Forelimb muscle (tissue), 1 donor: ENCODE results near the gene PID1. TPM values are rescaled to one million over a fixed set of nuclear protein-coding genes. Genes with fewer than 3 reads are reported as not detected.

Experiments
- DNase-seq: peaks from one replicate; pipeline ENCODE4 v3.0.0-alpha.2; 2013; ENCODE audit warnings: low read depth
- polyA plus RNA-seq: library from polyadenylated mRNA; unstranded; fragments of 120-200 nt; gene quantifications from one replicate; pipeline ENCODE4 v1.2.1, GENCODE V29; 2013; ENCODE audit not compliant: insufficient read length

Gene PID1, protein sequence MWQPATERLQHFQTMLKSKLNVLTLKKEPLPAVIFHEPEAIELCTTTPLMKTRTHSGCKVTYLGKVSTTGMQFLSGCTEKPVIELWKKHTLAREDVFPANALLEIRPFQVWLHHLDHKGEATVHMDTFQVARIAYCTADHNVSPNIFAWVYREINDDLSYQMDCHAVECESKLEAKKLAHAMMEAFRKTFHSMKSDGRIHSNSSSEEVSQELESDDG
- 25.2 TPM for polyA plus RNA-seq

DNA sequence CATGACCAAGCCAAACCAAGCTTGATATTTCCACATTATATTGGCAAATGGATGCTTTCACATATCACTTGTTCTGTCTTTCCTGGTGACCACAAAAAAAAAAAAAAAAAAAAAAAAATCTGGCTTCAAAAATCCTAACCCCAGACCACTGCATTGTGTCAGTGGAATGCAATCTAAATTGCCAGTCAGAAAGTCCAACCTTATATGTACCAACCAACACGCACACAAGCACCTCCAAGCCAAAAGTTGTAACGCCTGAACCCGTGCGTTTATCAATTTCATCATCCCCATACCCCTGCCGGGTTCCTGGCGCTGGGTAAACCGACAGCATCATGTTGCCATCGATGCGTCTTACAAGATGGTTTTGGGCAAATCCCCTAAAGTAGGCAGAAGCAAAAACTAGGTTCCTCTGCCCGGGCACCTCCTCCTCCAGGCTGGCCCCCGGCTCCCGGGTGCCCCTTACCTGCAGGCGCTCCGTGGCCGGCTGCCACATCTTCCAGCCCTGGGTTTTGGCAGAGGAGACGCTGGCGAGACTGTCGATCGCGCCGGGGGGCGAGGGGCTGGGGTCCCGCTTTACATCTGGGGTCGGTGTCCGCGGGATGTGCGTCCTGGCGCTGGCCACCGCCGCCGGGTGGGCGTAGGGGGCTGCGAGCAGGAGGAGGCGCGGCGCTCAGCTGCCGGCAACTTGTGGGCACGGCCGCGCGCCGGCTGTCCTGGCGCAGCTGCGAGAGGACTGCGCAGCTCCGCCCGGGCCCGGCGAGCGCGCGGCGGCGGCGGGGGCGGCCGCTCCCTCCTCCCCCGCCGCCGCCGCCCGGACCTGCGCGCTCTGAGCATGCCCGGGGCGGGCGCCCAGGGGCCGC, at the start of gene PID1:
PID1 (minus strand) TSS at position 737 of the 860 bp plus-strand sequence; CDS start at position 493, 244 bp downstream.
- no peak for DNase-seq

DNA sequence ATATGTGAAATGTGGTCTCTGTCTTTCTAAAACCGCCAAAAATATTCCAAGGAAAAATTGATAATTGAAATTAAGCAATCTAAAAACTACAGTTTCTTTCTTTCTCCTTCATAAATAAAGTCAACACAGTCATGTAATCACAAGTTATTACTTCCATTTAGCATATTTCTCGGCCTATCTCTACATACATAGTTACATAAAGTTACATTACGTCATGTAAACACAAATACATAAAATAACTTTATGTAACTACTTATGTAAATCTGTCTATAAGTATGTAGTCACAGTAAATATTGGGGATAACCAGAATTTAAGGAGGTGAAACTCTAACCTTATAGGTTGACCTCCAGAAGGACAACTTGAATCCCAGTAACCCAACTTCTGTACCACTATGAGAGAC, 48.5 kb upstream of the PID1 start:
- no peak for DNase-seq

DNA sequence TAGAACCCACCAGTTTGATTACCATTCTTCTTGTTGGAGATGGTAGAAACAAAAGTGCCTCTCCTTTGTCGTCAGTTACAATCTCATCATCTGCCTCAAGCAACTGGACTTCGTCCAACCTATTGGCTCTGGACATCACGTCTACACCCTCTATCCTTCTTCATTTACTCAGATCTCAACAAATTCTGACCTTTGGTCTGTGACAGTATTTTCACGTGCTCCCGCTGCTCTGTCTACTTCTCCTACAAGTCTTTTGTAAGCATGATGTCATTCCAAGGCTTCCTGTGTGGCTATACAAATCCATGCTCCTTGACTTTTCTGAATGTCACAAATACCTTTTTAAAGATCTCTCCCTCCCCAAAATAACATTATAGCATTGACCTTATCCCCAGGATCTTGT, 43.0 kb upstream of the PID1 start:
- DNase-seq, result no peak

DNA sequence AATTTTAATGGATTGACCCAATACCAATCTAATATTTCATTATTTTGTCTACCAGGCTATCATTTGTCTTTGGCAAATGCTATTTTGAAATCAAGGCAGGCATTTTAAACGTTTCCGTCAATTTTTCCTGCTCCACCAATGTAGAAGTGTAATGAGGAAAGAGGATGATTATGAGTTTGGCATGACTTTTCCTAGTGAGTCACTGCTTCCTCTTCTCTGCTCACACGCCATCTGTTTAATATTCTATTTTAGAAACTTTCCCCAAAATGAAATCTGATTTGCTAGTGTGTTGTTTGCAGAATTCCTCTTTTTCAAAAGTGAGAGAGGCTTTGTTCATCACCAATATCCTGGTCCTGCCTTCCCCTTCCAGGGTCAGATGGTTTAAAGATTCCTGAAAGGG, 42.5 kb upstream of the PID1 start:
- peak; percentile 64 for DNase-seq

DNA sequence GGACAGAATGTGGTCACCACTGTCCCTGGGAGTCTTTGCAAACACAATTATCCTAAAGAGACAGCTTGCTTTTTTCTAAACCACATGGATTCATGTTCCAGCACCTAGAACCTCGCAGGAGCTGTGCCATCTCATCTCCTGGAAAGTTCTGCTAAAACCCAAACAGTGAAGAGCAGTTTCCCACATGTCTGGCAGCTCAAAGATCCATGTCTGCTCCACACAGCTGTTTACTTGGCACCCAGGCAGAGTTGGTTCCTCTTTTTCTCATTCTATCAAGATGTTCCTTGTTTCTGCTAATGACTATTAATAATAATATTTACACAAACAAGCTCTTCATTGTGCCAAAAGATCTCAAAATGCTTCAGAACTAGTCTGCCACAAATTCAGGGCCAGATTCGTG, 30.1 kb upstream of the PID1 start:
- DNase-seq, result no peak

DNA sequence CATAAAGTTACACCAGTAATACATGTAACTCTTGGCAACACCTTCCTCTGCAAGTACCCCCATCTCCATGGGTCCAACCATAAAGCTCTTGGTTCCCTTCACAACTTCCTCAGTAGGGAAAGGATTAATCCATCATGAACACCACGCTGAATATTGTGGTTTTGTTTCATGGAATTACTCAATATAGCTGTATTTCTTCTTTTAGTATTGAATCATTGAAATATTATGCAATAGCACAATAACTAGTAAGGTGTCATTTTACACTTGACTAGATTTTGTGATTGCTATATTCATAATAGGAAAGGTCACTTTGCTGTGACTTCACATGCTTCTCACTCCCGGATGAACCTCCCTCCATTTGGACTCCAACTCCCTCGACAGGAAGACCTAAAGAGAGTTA, 29.7 kb upstream of the PID1 start:
- no peak for DNase-seq

DNA sequence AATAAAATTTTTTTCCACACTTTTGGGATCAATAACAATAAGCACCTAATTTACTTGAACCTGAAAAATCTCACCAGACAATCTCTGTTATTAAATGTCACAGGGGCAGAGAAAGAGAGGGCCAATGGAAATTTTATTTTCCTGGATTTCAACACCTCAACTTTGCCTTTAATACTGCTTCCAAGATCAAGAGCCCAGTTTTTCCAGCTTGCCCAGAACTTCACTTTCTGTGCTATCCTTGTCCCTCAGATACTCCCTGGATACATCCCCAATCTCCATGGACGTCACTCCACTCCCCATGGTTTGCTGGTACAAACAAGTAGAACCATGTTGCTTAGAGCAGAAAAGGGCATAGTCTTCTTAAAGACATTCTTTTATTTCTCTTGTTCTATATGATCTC, 29.3 kb upstream of the PID1 start:
- no peak for DNase-seq

DNA sequence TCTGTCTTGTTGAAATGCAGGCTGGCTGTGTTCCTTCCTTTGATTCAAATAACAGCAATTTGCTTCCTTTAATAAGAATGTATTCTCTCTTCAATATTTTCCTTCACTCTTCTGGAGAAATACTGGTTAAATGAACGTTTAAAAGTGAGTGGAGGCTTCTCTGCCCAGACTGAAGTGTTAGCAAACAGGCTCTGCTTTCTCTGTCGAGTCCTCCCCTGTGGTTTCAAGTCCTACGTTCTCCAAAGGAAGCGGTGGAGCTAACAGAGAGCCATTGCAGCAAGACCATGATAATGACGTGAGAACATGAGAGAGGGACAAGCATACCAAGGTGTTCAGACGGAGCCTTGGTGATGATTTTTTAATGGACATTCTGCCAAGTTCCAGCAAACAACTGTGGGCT, 26.2 kb upstream of the PID1 start:
- no peak for DNase-seq

DNA sequence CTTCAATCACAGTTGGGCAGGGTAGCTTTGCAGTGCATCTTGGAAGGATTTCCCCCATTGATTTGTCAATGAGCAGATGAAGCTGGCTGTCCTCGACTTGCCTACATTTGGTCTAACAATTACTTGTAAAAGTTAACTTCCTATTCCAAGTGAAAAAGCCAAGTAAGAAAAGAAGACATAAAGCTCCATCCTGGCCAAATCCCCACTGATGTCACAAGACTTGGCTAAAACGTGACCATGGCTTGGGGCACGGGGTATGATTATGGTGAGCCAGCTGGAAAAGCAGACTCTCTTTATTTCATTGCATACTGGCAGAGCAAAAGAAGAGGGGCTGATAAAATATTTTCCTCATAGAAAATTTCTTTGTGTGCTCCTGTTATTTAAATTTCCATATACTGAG, 25.4 kb upstream of the PID1 start:
- DNase-seq, result no peak

DNA sequence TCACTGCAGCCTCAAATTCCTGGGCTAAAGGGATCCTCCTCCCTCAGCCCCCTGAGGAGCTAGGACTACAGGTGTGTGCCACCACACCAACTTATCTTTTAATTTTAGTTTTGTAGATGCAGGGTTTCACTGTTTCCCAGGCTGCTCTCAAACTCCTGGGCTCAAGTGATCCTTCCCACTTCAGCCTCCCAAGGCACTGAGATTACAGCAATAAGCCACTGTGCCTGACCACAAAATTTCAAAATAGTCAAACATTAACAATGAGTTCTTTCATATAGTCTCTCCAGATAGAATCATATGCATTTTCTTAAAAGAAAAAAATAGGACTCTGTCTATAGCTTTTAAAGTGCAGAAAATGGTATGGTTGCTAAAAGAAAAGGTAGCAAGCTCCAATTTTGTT, 24.9 kb upstream of the PID1 start:
- no peak for DNase-seq

DNA sequence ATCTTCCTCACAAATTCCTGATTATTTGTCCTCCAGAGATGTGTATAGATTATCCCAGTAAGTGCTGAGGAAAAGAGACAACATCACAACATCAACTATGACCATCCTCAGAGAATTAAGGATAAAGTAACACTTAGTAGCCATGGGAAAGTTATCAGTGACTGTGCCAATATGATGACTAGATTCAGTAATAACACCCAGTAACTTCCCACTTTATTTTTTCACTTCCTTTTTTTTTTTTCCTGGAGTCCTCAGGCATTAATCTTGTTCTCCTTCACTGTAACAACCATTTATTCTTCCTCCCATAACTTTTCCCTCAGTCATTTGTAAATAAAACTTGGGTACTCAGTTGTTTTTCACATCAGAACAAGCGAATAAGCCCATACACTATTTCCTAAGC, 16.7 kb upstream of the PID1 start:
- no peak for DNase-seq

DNA sequence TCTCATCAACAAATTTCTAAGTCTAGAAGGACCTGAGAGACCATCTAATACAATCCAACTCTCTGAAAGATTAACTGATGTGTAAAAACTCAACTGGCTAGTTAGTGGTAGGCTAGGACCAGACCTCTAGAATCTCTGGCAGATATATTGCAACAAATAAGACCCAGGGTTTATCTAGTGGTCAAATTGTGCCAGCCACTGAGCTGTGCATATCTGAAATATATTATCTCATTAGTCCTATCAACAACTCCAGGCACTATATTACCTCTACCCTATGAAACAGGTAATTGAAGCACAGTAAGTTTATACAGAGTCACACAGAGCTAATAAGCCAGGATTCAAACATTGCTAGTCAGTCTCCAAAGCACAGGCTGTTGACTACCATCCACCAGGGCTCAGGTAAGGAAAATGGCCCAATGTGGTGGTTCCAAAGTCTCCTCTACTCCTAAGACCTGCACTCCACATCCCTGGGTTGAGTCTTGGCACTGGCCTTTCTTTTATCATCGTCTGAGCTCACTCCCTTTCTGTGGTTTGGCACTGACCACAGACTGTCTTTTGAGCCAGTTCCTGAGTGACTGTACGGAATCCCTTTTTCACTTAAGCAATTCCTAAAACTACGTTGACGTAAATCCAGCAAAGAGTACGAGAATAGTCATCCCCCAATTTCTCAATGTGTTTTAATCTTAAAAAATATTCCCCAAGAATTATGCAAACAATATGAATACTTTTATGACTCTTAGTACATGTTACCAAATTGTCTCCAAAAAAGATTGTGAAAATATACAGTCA, 11.9 kb upstream of the PID1 start:
- DNase-seq, result no peak

DNA sequence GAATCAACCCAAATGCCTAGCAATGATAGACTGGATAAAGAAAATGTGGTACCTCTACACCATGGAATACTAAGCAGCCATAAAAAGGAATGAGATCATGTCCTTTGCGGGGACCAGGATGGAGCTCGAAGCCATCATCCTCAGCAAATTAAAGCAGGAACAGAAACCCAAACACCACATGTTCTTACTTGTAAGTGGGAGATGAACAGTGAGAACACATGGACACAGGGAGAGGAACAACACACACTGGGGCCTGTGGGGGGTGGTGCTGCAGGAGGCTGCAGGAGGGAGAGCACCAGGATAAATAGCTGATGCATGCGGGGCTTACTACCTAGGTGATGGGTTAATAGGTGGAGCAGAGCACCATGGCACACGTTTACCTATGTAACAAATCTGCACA, 8.4 kb upstream of the PID1 start:
- no peak for DNase-seq

DNA sequence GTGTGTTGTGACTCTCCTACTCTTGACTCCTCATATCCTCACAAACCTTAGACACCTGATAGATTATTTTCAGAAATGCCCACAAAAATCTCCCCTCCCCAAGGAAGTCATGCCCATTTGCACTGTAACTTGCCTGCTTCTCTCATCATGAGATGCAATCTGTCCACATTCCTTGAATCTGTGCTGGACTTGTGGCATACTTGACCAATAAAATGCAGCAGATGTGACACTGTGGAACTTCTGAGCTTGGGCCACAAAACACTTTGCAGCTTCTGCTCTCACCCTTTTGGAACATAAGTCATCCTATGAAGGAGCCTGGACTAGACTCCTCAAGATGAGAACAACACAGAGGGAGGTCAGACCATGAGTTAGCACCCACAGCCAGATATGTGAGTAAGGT, 4.4 kb upstream of the PID1 start:
- DNase-seq, result no peak

DNA sequence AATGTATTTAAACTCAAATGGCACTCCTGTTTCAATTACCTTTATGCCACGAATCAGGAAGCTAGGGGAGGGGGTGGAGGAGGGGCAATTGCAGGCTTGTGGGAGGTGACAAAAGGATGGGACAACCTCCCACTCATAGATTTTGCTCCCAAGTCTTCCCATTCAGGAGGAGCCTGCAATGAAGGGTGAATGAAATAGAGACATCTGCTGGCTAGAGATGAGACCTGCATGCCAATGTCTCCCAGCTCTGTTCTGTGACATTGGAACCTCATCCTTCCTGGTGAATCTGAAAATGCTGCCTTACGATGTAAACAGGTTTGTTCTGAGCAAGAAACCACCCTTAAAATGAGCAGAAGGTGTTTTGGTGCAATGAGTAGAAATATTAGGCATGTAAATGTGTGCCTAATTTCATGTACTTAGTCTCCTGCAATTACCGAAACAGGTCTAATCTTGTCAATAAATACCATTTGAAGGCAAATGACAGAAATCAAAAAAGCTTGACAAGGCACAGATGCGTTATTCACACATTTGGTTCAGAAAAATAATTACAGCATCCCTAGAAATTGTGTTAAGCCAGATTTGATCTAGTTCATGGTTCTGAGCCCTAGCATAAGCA, 2.7 kb upstream of the PID1 start:
- peak; percentile 70 for DNase-seq

DNA sequence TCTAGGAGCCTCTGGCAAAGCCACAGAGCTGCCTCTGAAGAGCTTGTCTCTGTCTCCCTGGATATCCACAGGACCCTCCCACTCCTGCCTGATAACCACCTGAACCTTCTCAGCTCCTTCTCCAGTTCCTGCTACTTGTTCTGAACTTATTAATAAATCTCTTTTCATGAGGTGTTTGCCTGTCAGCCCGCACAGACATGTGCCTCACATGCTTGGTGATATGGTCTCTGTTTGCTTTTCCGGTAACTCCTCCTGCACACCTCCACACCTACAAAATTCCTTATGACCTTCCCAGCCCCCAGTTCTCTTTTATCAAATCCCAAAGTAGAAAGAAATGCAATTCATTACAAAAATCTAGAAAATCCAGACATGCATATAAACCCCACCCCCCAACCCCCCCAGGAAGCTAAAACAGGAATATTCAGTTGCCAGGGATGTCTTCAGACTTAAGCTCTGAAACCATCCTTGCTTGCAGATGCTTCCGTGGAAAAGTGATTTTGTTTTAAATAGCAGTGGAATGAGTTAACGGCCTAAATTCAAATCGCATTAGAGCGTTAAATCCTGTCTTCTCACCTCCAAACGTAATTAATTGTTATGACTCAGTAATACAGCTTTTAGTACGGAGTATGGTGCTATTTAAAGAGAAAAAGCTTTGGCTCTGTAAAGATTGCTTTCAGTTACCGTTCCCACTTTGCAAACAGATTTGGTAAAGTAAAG, 2.1 kb upstream of the PID1 start:
- DNase-seq, result no peak

DNA sequence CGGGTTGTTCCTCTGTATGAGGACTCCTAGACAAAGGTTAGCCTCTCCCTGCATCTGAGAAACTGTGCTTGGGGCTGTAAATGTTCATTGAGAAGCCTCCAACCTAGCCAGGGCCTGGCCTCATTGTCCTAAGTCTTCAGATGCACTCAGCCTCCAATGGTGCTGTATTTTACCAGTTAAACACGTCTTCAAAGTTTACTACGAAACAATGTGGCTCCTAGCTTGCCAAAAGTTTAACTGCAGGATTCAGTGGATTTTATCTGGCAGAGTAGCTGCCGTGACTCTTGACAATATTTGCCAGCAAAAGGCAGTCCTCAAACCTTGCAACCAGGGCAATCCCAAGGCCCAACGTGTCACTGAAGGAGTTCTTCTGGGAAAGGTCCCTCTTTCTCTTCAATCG, 1.1 kb downstream of the PID1 start:
- DNase-seq, result no peak

DNA sequence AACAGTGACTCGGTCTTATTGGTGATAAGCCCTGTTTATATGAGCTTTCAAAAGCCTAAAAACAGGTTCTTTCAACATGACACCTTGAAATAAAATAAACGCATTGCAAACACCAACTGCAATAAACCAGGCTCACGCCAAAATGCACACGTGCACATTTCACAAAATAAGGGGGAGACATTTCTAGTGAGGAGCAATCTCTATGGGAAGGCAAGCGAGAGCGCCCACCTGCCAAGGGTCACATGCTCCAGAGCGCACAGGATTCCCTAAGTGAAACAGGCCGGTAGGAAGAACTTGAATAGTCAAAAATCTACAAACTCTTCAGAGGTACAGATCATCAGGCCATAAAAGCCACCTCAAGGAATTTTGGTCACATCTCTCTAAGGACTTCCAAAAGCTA, 1.9 kb downstream of the PID1 start:
- no peak for DNase-seq

DNA sequence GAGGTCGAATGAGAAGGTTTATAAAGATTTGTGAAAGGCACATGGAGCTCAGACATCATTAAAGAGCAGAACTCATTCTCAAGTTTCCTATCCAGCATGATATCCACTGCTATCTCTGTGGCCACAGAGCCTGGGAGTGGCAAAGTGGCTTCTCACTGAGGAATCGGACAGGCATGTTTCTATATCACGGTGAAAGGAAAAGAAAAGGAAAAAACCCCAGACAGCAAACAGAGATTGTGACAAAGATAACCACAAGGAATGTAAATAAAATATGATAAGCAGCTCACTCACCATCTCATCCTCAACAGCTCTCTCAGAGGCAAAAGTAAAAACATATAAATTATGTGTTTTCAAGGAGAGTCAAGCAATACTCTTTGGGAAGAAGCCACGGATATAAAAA, 2.5 kb downstream of the PID1 start:
- no peak for DNase-seq

DNA sequence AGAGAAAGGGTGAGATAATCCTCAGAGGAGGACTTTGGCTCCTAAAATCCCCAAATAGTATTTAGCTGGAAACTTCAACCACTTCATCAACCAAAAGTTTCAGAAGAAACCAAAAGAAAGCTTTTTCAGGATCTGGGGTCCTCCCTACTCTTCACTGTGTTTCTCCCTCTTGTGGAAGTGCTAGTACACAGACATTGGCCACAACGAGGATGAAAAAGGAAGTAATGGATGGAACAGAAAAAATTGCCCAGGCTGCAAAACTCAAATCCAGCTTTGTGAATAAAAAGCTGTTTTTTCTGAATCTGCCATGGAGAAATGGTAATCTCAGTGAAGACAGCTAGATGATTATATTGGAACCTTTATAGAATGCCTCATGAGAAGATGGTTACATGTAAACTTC, 4.0 kb downstream of the PID1 start:
- DNase-seq, result no peak

DNA sequence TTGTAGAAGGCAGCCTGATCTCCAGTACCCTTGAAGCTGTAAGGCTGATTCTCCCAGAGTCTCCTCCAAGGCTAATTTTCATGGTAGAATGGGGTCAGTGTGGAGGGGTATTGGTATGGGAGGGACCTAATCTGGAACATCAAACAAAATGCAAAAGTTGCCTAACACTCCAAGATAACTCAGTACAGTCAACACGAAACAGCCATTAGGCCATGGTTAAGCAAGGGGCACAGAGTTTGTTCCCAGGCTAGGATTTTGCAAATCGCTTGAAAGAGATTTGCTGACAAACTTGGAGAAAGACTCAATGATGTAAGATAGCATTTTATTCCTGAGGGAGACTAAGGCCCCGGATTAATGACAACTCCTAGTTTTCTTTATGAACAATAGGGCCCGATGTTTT, 5.4 kb downstream of the PID1 start:
- no peak for DNase-seq

DNA sequence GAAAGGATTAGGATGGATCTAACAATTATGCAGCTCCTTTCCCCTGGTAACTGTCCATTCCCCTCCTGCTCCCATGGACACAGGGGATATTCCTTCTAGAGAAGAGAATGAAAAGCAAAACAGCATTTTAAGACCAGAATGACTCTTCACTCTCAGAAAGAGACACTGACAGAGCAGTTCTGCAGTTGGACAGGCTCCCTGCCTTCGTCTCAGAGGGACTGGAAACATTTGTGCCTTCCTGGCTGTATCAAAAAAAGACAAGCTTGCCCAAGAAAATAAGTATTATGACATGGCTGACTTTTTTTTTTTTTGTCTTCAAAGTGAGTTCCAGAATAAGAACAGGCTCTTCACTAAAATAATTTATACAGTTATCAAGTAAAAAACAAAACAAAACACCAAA, 9.5 kb downstream of the PID1 start:
- no peak for DNase-seq
